Smooth muscle cell of the pulmonary artery (primary cell): ENCODE measurements around the gene TMEM215. TPM values are rescaled to one million over a fixed set of nuclear protein-coding genes. Genes with fewer than 3 reads are reported as not detected.

ENCODE experiments used
- total RNA-seq: library from RNA; depleted of rRNA; stranded (reverse); fragments of >200 nt; gene quantifications from 2 replicates; pipeline ENCODE4 v1.2.3, GENCODE V29; 2014

The TMEM215 gene, protein sequence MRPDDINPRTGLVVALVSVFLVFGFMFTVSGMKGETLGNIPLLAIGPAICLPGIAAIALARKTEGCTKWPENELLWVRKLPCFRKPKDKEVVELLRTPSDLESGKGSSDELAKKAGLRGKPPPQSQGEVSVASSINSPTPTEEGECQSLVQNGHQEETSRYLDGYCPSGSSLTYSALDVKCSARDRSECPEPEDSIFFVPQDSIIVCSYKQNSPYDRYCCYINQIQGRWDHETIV
- total RNA-seq, result not detected in 2 replicates

GRCh38 chr9:32783168-32783891 is at the start of gene TMEM215:
Gene TMEM215, plus strand, starts transcription at chr9:32783540. Its CDS starts 644 bp downstream, at chr9:32784184.

Other genes with a start within 250 kb of the TMEM215 start
- 2.9 and 3.5 TPM in 2 replicates for gene SMIM27, start 231.2 kb upstream of the TMEM215 start, total RNA-seq
- gene TOPORS, start 231.0 kb upstream of the TMEM215 start, total RNA-seq, result 24.3 and 26.7 TPM in 2 replicates
- 27.4 and 31.9 TPM in 2 replicates for gene NDUFB6, start 210.4 kb upstream of the TMEM215 start, total RNA-seq
- gene TAF1L, start 147.9 kb upstream of the TMEM215 start, total RNA-seq, result under 0.01 TPM in 1 of 2 replicates, not detected in the other
- gene APTX, start 218.1 kb downstream of the TMEM215 start, total RNA-seq, result 27.3 and 27.7 TPM in 2 replicates
- gene DNAJA1, start 241.7 kb downstream of the TMEM215 start, total RNA-seq, result 71.3 and 85.9 TPM in 2 replicates